Activated T-cell treated with anti-CD3 and anti-CD28 coated beads for 48 hours (primary cell): ENCODE data around the gene PHLDB2.

Experiments
- DNase-seq: peaks from one replicate; pipeline ENCODE4 v3.0.0-alpha.2; 2020; ENCODE audit warnings: low read depth

PHLDB2 gene

GRCh38 chr3:111926266-111926676, 67.2 kb downstream of the PHLDB2 start:
- DNase-seq: no peak

- no peak for DNase-seq
These were observed 69.5 kb downstream of the PHLDB2 start for GRCh38 chr3:111928613-111929012.

- no peak for DNase-seq
These were observed 70.4 kb downstream of the PHLDB2 start for GRCh38 chr3:111929484-111929883.

- DNase-seq: no peak
These were observed 73.9 kb downstream of the PHLDB2 start for GRCh38 chr3:111932946-111933345.

- no peak for DNase-seq
These were observed 77.3 kb downstream of the PHLDB2 start for GRCh38 chr3:111936191-111936841.

GRCh38 chr3:111936967-111937366, 77.9 kb downstream of the PHLDB2 start:
- no peak for DNase-seq

- no peak for DNase-seq
These were observed 78.8 kb downstream of the PHLDB2 start for GRCh38 chr3:111937871-111938270.

- no peak for DNase-seq
These were observed 80.8 kb downstream of the PHLDB2 start for GRCh38 chr3:111939873-111940272.

GRCh38 chr3:111943533-111943932, 84.5 kb downstream of the PHLDB2 start:
- no peak for DNase-seq

GRCh38 chr3:111944372-111944771, 85.3 kb downstream of the PHLDB2 start:
- DNase-seq: no peak

- no peak for DNase-seq
These were observed 88.2 kb downstream of the PHLDB2 start for GRCh38 chr3:111947231-111947630.

GRCh38 chr3:111948786-111949185, 89.7 kb downstream of the PHLDB2 start:
- DNase-seq: no peak

- no peak for DNase-seq
These were observed 90.6 kb downstream of the PHLDB2 start for GRCh38 chr3:111949712-111950111.

GRCh38 chr3:111951032-111951431, 92.0 kb downstream of the PHLDB2 start:
- no peak for DNase-seq

- DNase-seq: no peak
These were observed 93.0 kb downstream of the PHLDB2 start for GRCh38 chr3:111952086-111952485.

GRCh38 chr3:111952866-111953450, 93.9 kb downstream of the PHLDB2 start:
- no peak for DNase-seq

- no peak for DNase-seq
These were observed 95.3 kb downstream of the PHLDB2 start for GRCh38 chr3:111954228-111954990.

GRCh38 chr3:111955876-111956275, 96.8 kb downstream of the PHLDB2 start:
- no peak for DNase-seq

GRCh38 chr3:111956449-111956848, 97.4 kb downstream of the PHLDB2 start:
- no peak for DNase-seq

GRCh38 chr3:111956995-111957734, 98.1 kb downstream of the PHLDB2 start:
- DNase-seq: no peak

GRCh38 chr3:111961461-111962164, 102.5 kb downstream of the PHLDB2 start:
- DNase-seq: no peak

- no peak for DNase-seq
These were observed 104.4 kb downstream of the PHLDB2 start for GRCh38 chr3:111963424-111963823.
